Right lobe of liver (tissue), 6 donors: ENCODE data around the gene ARIH1. TPM values are rescaled to one million over a fixed set of nuclear protein-coding genes. Genes with fewer than 3 reads are reported as not detected.
A peak's percentile ranks its signal among the peaks of the same experiment; 100 is the strongest.
"Not testable (repeated sequence)": the region's sequence is repeated elsewhere in the genome, so short reads cannot be mapped to it uniquely, and the experiment has no call there.

Experiments used
- ATAC-seq, 4 donors: fragments of 200-7000 bp; cut with Tn5 transposase; one replicate each; pipeline ENCODE4 v1.9.1; 2020; ENCODE audit warnings: mild to moderate bottlenecking in 4 of 4, moderate library complexity in 4 of 4
- DNase-seq, 3 donors: peaks; one replicate each; pipeline ENCODE4 v3.0.0-alpha.2; 2020
- H3K27ac ChIP-seq, 3 donors: fragments of 200-600 bp; one replicate each; pipeline ENCODE4 v1.8.0; 2022
- H3K27me3 ChIP-seq, 2 donors: fragments of 200-600 bp; one replicate each; pipeline ENCODE4 v1.8.0; 2022
- H3K36me3 ChIP-seq, 4 donors: fragments of 200-600 bp; sonication (generic) in 1 of 4; one replicate each; pipeline versions ENCODE4 v1.5.1 to v1.8.0; 2017 to 2022; ENCODE audit warnings: control low read depth in 1 of 4
- H3K4me1 ChIP-seq, 4 donors: fragments of 200-600 bp; sonication (generic) in 1 of 4; one replicate each; pipeline versions ENCODE4 v1.5.1 to v1.8.0; 2017 to 2022; ENCODE audit warnings: control low read depth in 1 of 4
- H3K4me3 ChIP-seq, 3 donors: fragments of 200-600 bp; one replicate each; pipeline ENCODE4 v1.8.0; 2022
- H3K9me3 ChIP-seq, 4 donors: fragments of 200-600 bp; sonication (generic) in 1 of 4; one replicate each; pipeline versions ENCODE4 v1.5.1 to v1.8.0; 2017 to 2022; ENCODE audit warnings: control low read depth in 1 of 4
- POLR2A ChIP-seq: fragments of 450-650 bp; IDR thresholded peaks from one replicate; pipeline ENCODE4 v1.6.1; 2017; ENCODE audit warnings: antibody characterized with exemption, mild to moderate bottlenecking
- WGBS: methylation state at CpG from one replicate; pipeline ENCODE4 v1.1.6; 2018; ENCODE audit warnings: low coverage, low lambda C conversion rate; ENCODE audit not compliant: insufficient coverage; ENCODE audit errors: missing lambda C conversion rate; 5-methylcytosine and 5-hydroxymethylcytosine counted together
- intact Hi-C, 2 donors: fragments of 100-400 bp; cut with DNase I; formaldehyde crosslinking; loops; one replicate each; pipeline versions ENCODE4 v1.11.2 to v1.14.1; 2022
- total RNA-seq, 6 experiments: library from RNA; depleted of rRNA in 2 of 6; stranded (reverse); fragments of >200 nt in 2 of 6; fragmentation: NEBNext Ultra II Directional in 3 of 6; extraction: Animal tissue kit (Norgen Biotek cat#: 25700) in 3 of 6; gene quantifications; one replicate each; pipeline versions ENCODE4 v1.1.0 to v1.2.4, GENCODE V29; 2016 to 2023
- TF ChIP-seq, protein P1 (sequence below), 4 donors: fragments of 200-600 bp in 3 of 4; fragments of 450-650 bp in 1 of 4; IDR thresholded peaks; one replicate each; pipeline versions ENCODE4 v1.5.1 to v1.8.0; 2016 to 2022; ENCODE audit warnings: antibody characterized with exemption in 4 of 4, mild to moderate bottlenecking in 2 of 4
- donor health status: DM: no; HTN: yes; CAD: no.
- donor health status: DM: no; HTN: no; CAD: no.
- donor health status: DM: no; HTN: no; CAD: no.
- donor health status: DM: no; HTN: yes; CAD: no.
- donor health status: DM: no; HTN: yes; CAD: no.

The ARIH1 gene
- total RNA-seq, 6 experiments from 2014 or later, result 19.3 to 84.7 (median 69.9) TPM

DNA sequence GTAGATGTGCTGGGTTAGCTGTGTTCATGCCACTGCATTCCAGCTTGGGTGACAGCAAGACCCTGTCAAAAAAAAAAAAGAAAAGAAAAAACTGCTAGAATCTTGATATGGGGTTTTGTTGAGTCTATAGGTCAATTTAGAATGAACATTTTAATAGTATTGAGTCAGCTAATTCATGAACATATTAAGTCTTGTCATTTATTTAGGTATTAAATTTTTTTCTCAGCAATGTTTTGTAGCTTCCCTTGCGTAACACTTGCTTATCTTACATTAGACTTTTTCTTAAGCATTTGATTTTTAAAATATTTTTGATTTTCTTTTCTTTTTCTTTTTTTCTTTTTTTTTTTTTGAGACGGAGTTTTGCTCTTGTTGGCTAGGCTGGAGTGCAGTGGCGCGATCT lies 119.7 kb downstream of the ARIH1 start:
- WGBS, result 95% methylated on average over 4 of the region's 4 CpGs
- Histone ChIP-seq H3K4me3 (no peak overlapping the region), H3K9me3 (no peaks in the 10 kb centered on the region), H3K36me3 (no peaks in the 10 kb centered on the region), H3K27ac (no peak overlapping the region), H3K27me3 (no peaks in the 10 kb centered on the region), H3K4me1 (no peaks in the 10 kb centered on the region)
- no peak for DNase-seq
- ATAC-seq, result no peak
- TF ChIP-seq POLR2A, result no peak
- TF ChIP-seq, protein P1, sequence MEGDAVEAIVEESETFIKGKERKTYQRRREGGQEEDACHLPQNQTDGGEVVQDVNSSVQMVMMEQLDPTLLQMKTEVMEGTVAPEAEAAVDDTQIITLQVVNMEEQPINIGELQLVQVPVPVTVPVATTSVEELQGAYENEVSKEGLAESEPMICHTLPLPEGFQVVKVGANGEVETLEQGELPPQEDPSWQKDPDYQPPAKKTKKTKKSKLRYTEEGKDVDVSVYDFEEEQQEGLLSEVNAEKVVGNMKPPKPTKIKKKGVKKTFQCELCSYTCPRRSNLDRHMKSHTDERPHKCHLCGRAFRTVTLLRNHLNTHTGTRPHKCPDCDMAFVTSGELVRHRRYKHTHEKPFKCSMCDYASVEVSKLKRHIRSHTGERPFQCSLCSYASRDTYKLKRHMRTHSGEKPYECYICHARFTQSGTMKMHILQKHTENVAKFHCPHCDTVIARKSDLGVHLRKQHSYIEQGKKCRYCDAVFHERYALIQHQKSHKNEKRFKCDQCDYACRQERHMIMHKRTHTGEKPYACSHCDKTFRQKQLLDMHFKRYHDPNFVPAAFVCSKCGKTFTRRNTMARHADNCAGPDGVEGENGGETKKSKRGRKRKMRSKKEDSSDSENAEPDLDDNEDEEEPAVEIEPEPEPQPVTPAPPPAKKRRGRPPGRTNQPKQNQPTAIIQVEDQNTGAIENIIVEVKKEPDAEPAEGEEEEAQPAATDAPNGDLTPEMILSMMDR (IDR thresholded peaks at IDR 0.05), result no peak
- intact Hi-C loops, result no loop called here

DNA sequence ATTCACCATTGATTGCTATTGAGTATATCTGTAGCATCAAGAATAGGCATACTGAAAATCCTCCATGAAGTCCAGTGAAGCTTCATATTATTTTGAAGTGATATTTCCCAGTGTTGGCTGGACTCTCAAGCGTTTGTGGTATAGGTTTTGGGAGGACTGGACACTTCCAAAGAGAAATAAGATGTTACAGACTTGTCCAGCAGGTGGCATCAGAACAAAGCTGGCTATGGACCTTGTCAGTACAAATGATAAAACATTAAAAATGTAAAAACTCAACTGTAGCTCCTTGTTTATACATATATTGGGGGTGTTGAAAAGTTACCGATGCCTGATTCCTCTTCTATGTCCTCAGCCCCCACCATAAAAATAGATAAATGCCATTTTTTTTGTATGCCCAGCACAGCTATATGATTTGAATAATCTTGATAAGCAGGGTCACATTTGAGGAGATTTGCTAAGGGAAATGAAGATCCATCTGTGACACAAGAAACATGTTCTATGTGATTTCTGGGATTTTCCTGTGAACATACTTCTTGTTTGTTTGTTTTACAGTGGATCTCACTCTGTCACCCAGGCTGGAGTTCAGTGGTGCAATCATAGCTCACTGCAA lies 125.8 kb downstream of the ARIH1 start:
- Histone ChIP-seq H3K27me3 (no peaks in the 10 kb centered on the region), H3K9me3 (no peaks in the 10 kb centered on the region), H3K36me3 (no peaks in the 10 kb centered on the region), H3K27ac (no peak overlapping the region), H3K4me1 (peaks cover 0 to 6% (median 0%) of the 10 kb centered on the region in 4 donors), H3K4me3 (no peak overlapping the region)
- intact Hi-C loops, result no loop called here
- no peak for TF ChIP-seq POLR2A
- TF ChIP-seq, protein P1 (IDR thresholded peaks at IDR 0.05), result peak; percentile 65 to 76 (median 72)
- DNase-seq (no peak), ATAC-seq (peak; percentile 76 to 85 (median 82))
- WGBS, result 9% methylated on average over 2 of the region's 2 CpGs

DNA sequence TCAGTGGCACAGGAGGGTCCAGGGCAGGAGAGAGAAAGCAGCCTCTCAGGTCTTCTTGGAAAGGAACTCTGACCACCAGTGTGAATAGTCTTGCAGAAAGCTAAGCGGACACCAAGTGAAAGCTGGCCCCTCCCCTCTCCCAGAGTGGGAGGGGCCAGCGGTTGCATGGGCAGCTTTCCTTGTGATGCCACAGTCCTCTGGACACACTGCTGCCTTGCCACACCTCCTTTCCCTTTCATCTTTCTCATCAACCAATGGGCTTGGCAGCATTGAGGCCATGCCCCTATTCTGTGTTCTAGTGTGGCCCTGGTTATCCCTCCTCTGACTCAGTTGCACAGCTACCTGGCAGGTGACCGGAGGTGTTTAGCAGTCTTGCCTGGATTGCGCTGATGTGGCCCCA lies 130.7 kb downstream of the ARIH1 start:
- DNase-seq (no peak), ATAC-seq (no peak)
- no peak overlapping the region for H3K4me3 ChIP-seq
- H3K27ac ChIP-seq, result no peak overlapping the region
- H3K27me3 ChIP-seq, result no peaks in the 10 kb centered on the region
- H3K4me1 ChIP-seq, result peaks cover 0 to 6% (median 0%) of the 10 kb centered on the region in 4 donors
- no peaks in the 10 kb centered on the region for H3K9me3 ChIP-seq
- intact Hi-C loops, result no loop called here
- WGBS, result no CpG with 5 or more reads among the region's 4 CpGs
- TF ChIP-seq POLR2A, result no peak
- TF ChIP-seq, protein P1 (IDR thresholded peaks at IDR 0.05), result no peak
- no peaks in the 10 kb centered on the region for H3K36me3 ChIP-seq

DNA sequence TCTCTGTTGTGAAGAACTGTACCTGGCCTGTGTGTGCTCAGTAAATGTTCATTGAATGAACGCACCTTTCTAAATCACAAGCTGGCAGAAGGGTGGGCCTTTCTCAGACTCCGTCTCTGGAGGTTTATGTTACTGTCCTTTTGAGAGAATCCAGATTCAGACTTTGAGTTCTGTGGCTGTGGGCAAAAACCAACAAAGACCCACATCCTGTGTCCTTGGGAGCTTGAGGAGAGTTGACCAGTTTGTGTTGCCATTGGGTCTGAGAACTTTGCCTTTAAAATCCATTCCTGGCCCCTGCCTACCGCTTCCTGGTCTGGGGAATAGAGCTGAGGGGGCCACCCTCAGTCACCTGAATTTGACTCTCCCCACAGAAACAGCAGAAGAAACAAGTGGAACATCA lies 134.0 kb downstream of the ARIH1 start:
- intact Hi-C loops, H3K27me3 ChIP-seq, H3K9me3 ChIP-seq, H3K27ac ChIP-seq, H3K4me3 ChIP-seq, H3K36me3 ChIP-seq, ATAC-seq, DNase-seq, H3K4me1 ChIP-seq: not testable (repeated sequence)
- no CpG with 5 or more reads among the region's 3 CpGs for WGBS

DNA sequence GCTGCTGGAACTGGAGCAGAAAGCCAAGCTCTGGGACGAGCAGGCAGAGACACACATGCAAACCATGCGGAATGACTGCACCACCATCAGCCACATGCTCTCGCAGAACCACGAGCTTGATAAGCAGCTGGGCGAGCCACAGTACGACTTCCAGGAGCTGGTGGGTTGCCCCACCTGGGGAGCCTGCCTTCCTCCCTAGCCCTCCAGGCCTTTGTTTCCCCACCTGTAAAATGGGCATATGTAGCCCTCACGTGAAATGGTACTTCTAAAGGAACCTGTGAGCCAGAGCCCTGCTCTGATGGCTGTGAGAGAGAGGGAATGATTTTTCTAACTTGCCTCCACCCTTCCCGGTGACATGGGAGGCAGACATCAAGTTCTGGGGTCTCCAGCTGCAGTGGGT lies 135.7 kb downstream of the ARIH1 start:
- Histone ChIP-seq H3K27me3 (no peaks in the 10 kb centered on the region), H3K9me3 (no peaks in the 10 kb centered on the region), H3K27ac (no peak overlapping the region), H3K4me3 (no peak overlapping the region), H3K36me3 (no peaks in the 10 kb centered on the region), H3K4me1 (no peaks in the 10 kb centered on the region)
- DNase-seq (no peak), ATAC-seq (no peak)
- TF ChIP-seq POLR2A, result no peak
- TF ChIP-seq, protein P1 (IDR thresholded peaks at IDR 0.05), result no peak
- intact Hi-C loops, result no loop called here
- WGBS, result no CpG with 5 or more reads among the region's 8 CpGs

DNA sequence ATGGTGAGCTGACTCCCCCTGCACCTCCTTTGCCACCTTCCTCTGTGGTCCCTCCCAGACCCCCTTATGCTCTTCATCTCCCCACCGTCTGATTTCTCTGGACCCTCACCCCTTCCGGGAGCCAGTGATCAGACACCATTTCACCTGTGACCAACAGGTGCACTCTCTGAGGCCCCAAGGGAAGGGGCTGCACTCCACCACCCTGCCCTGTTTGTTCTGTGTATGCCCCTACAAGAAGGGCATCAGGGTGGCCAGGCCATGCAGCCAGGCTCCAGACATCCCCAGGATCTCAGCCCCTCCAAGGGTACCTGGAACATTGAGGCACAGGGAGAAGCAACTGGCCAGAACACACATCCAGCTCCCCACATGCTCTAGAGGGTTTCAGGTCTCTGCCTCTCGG lies 138.2 kb downstream of the ARIH1 start:
- H3K4me1 ChIP-seq, H3K27ac ChIP-seq, H3K36me3 ChIP-seq, DNase-seq, H3K9me3 ChIP-seq, H3K4me3 ChIP-seq, ATAC-seq, H3K27me3 ChIP-seq, intact Hi-C loops: not testable (repeated sequence)
- no CpG with 5 or more reads among the region's 3 CpGs for WGBS
